Neutrophil (primary cell): ENCODE data around the gene NOS3.

Experiments
- H3K27ac ChIP-seq: fragments of 200-600 bp; sonication (generic); 2 replicates; pipeline ENCODE4 v1.5.1; 2016; ENCODE audit warnings: mild to moderate bottlenecking, moderate library complexity
- H3K27me3 ChIP-seq: fragments of 200-600 bp; sonication (generic); 2 replicates; pipeline ENCODE4 v1.6.0; 2016; ENCODE audit warnings: mild to moderate bottlenecking
- H3K36me3 ChIP-seq: fragments of 200-600 bp; sonication (generic); 2 replicates; pipeline ENCODE4 v1.5.1; 2017
- H3K4me1 ChIP-seq, 2 experiments: fragments of 200-600 bp in 1 of 2; sonication (generic) in 1 of 2; 1 replicate in 1 of 2; 2 replicates in 1 of 2; pipeline versions ENCODE4 v1.5.1 to v1.6.1; 2013 to 2016; ENCODE audit warnings: low read depth in 1 of 2, low read length in 1 of 2, mild to moderate bottlenecking in 1 of 2, moderate library complexity in 1 of 2; ENCODE audit not compliant: control insufficient read depth in 1 of 2, insufficient read depth in 1 of 2
- H3K4me3 ChIP-seq, 2 experiments: fragments of 200-600 bp in 1 of 2; sonication (generic) in 1 of 2; 1 replicate in 1 of 2; 2 replicates in 1 of 2; pipeline ENCODE4 v1.5.1; 2013 to 2016; ENCODE audit warnings: low read depth in 1 of 2, low read length in 1 of 2, mild to moderate bottlenecking in 1 of 2, moderate library complexity in 1 of 2
- H3K9me3 ChIP-seq: fragments of 200-600 bp; sonication (generic); 2 replicates; pipeline ENCODE4 v1.5.1; 2016
- CTCF ChIP-seq: fragments of 200-600 bp; sonication (generic); IDR thresholded peaks from 2 replicates; pipeline ENCODE4 v1.5.1; 2016; ENCODE audit warnings: antibody characterized with exemption

The NOS3 gene

GRCh38 chr7:150967349-150967748, 23.5 kb upstream of the NOS3 start:
- no peak overlapping the region for H3K27ac ChIP-seq
- no peak for TF ChIP-seq CTCF

DNA sequence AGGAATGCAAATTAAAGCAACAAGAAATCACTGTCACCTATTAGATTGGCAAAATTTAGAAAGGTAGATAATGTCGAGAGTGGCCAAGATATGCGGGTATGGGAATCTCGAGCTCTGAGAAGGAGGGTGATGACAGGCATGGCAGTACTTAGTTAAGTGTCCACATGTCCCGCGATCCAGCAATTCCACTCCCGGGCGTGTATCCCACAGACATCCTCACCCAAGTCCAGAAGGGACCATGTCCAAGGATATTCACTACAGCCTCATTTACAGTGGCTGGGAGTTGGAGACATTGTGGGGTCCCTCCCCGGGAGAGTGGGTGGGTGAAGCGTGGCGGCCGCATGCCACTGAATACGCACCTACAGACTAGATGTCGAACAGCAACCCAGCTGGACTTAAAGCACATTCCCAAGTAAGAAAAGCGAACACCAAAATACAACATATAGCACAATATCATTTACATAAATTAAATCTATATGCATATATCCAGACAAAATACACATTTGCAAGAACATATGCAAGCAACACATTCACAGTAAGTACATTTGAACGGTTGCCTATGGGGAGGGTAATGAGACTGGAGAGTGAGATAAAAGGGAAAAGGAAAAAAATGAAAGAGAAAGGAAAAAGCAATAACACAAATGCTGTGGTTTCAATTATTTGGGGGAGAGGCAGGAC, 22.6 kb upstream of the NOS3 start:
- peaks cover 99% of the 10 kb centered on the region for H3K27me3 ChIP-seq
- no peak overlapping the region for H3K27ac ChIP-seq
- H3K36me3 ChIP-seq: no peaks in the 10 kb centered on the region
- H3K4me3 ChIP-seq: no peak overlapping the region
- no peaks in the 10 kb centered on the region for H3K9me3 ChIP-seq
- H3K4me1 ChIP-seq: no peaks in the 10 kb centered on the region
- TF ChIP-seq CTCF: no peak

More at GRCh38 chr7:150967349-150967748, 23.5 kb upstream of the NOS3 start:
- H3K4me1 ChIP-seq: no peaks in the 10 kb centered on the region
- no peaks in the 10 kb centered on the region for H3K9me3 ChIP-seq
- H3K4me3 ChIP-seq: no peak overlapping the region
- H3K27me3 ChIP-seq: peaks cover 99% of the 10 kb centered on the region
- no peaks in the 10 kb centered on the region for H3K36me3 ChIP-seq

DNA sequence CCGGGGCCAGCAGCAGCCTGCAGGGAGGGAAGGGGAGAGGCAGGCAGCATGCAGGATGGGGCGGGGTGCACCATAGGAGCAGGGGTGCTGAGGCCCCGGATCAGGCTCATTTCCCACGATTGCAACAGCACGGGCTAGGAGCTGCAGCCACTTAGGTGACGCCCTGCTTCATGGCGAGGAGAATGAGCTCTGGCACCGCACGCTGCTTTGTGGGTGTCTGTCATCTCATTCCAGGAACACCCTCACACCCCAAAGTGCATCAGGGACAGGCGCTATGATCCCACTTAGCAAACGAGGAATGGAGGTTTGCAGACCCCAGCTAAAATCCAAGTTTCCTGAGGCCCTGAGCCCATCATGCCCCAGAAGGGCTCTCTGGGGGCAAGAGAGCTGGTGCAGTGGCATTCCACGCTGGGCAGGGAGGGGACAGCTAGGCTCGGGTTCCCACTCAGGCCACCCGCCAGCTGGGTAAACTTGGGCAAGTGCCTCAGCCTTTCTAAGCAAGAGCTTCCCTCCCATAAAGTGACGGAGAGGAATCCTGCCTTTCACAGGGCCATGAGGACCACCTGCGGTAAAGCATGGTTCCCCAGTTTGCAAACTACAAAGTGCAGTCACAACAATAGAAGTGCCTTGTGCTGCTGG, 22.0 kb upstream of the NOS3 start:
- no peaks in the 10 kb centered on the region for H3K9me3 ChIP-seq
- TF ChIP-seq CTCF: no peak
- H3K27me3 ChIP-seq: peaks cover 99% of the 10 kb centered on the region
- no peaks in the 10 kb centered on the region for H3K4me1 ChIP-seq
- no peak overlapping the region for H3K4me3 ChIP-seq
- H3K27ac ChIP-seq: no peak overlapping the region
- no peaks in the 10 kb centered on the region for H3K36me3 ChIP-seq

- no peak for TF ChIP-seq CTCF
These were observed 21.3 kb upstream of the NOS3 start for GRCh38 chr7:150969475-150969874.

DNA sequence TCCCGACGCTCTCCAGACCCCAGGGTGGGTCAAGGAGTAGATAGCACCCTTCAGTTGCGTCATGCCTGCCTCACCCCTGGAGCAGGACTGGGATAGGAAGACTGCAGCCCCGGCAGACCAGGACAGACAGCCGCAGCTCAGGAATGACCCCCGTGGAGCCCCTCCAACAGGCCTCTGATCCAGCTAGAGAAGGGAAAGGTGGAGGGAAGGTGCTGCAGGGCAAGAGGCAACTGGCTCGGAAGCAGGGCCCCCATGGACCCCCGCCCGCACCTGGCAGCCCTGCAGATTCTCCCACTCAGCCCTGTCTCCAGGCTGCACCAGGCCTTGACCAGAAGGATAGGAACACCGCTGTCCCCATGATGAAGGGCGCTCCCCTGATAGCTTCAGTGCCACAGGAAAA, 20.4 kb upstream of the NOS3 start:
- Histone ChIP-seq H3K4me1 (peaks cover 0 to 8% of the 10 kb centered on the region in 2 experiments), H3K27ac (no peak overlapping the region), H3K36me3 (no peaks in the 10 kb centered on the region), H3K4me3 (no peak overlapping the region), H3K9me3 (no peaks in the 10 kb centered on the region), H3K27me3 (peaks cover 99% of the 10 kb centered on the region)
- TF ChIP-seq CTCF: no peak

More at GRCh38 chr7:150969475-150969874, 21.3 kb upstream of the NOS3 start:
- Histone ChIP-seq H3K9me3 (no peaks in the 10 kb centered on the region), H3K36me3 (no peaks in the 10 kb centered on the region), H3K27ac (no peak overlapping the region), H3K27me3 (peaks cover 99% of the 10 kb centered on the region), H3K4me1 (peaks cover 0 to 2% of the 10 kb centered on the region in 2 experiments), H3K4me3 (no peak overlapping the region)
